Measurements from ENCODE around the gene MACC1. TPM values are rescaled to one million over a fixed set of nuclear protein-coding genes. Genes with fewer than 3 reads are reported as not detected.

Gene MACC1
- total and polyA plus RNA-seq, 8 donors = 1.5 to 27.0 (median 9.6) TPM

DNA sequence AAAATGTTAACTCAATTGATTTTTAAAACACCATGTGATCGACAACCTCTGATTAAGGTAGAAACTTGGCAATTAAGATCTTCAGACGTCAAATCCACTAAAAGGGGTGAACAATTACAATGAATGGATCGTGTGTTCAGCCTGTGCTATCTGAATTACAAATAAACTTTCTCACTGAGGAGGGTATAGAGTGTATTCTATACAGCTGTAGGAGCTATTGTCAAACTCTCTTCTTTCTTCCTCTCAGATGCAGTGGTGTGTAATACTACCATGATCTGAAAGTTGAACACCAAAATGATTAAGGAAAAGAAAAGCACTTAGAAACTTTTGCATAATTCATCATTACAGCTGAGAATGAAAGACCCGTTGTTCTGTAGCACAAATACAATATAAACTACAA lies 32.2 kb upstream of the MACC1 start:
- WGBS, 2 donors = 65 to 66% methylated on average over 4 of the region's 4 CpGs
- no peak for ATAC-seq

DNA sequence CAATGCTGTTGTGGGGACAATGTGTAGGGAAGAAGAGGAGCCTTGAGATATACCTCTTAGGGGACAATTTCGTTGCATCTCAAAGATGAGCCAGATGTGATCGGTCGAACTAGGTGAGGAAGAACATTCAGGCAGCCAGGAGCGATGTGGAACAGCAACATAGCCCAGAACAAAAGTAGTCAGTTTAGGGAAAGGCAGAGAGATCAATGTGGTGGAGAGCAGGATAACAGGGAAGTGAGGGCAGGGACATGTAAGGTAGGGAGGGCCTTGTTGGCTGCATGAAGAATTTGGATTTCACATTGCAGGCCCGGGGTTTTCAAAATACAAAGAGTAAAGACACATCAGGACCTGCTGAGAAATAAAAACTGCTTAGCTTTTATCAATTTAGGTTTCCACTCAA lies 29.1 kb upstream of the MACC1 start:
- WGBS, 2 donors = 83 to 92% methylated on average over 5 of the region's 5 CpGs
- FAIRE-seq (no peak), ATAC-seq (no peak), DNase-seq (no peak)
- TF ChIP-seq, protein P1, sequence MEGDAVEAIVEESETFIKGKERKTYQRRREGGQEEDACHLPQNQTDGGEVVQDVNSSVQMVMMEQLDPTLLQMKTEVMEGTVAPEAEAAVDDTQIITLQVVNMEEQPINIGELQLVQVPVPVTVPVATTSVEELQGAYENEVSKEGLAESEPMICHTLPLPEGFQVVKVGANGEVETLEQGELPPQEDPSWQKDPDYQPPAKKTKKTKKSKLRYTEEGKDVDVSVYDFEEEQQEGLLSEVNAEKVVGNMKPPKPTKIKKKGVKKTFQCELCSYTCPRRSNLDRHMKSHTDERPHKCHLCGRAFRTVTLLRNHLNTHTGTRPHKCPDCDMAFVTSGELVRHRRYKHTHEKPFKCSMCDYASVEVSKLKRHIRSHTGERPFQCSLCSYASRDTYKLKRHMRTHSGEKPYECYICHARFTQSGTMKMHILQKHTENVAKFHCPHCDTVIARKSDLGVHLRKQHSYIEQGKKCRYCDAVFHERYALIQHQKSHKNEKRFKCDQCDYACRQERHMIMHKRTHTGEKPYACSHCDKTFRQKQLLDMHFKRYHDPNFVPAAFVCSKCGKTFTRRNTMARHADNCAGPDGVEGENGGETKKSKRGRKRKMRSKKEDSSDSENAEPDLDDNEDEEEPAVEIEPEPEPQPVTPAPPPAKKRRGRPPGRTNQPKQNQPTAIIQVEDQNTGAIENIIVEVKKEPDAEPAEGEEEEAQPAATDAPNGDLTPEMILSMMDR (IDR thresholded peaks at IDR 0.05) = no peak
- Histone ChIP-seq H3K4me3 (no peak overlapping the region), H3K4me1 (peaks cover 0 to 2% (median 2%) of the 10 kb centered on the region in 3 donors), H3K27me3 (no peaks in the 10 kb centered on the region), H3K9me3 (no peaks in the 10 kb centered on the region), H3K36me3 (no peaks in the 10 kb centered on the region), H3K27ac (no peak overlapping the region)
- intact Hi-C loops (cut with DNase I) = no loop called here

More for the DNA sequence above, 32.2 kb upstream of the MACC1 start:
- no peak for FAIRE-seq
- TF ChIP-seq, protein P1 (IDR thresholded peaks at IDR 0.05) = no peak
- Histone ChIP-seq H3K4me3 (no peak overlapping the region), H3K27ac (no peak overlapping the region), H3K4me1 (no peaks in the 10 kb centered on the region), H3K27me3 (no peaks in the 10 kb centered on the region), H3K36me3 (no peaks in the 10 kb centered on the region), H3K9me3 (no peaks in the 10 kb centered on the region)
- intact Hi-C loops (cut with DNase I) = no loop called here
- DNase-seq = no peak

DNA sequence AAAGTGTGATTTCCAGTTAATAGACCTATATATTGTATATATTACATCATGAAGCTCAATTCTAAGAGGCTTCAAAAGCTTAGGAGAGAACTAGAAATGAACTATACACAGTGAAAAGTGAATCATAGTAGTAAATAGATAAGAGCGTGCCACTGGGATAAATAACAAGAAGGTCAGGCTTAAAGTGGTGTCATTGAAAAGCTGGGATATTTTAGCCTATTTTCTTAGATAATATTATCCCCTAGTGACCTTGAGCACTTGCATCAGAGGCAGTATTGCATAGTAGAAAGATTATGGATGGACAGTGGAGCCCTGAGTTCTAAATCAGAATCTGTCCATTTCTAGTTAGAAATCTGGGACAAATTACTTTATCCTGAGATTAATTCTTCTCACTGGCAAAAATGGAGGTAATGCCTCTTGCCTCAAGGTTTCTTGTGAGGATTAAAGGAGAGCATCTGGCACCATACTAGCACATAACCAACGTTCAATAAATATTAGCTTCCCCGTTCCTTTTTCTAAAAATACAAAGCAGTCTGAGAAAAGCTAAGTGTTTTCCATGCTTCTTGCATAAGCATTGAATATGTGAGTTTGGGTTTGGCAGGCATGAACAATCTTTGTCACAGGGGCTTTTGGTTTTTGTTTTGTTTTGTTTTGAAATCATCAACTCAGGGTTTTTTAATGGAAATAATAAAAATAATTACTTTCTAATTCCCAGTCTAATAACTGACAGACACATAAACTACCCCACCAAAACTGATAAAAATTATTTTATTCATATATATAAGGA lies 27.3 kb upstream of the MACC1 start:
- DNase-seq (no peak), FAIRE-seq (no peak), ATAC-seq (no peak)
- Histone ChIP-seq H3K36me3 (no peaks in the 10 kb centered on the region), H3K27me3 (no peaks in the 10 kb centered on the region), H3K27ac (no peak overlapping the region), H3K4me3 (no peak overlapping the region), H3K9me3 (no peaks in the 10 kb centered on the region), H3K4me1 (peaks cover 0 to 7% (median 6%) of the 10 kb centered on the region in 3 donors)
- intact Hi-C loops (cut with DNase I) = no loop called here
- 53 to 75% methylated on average over 3 of the region's 3 CpGs for WGBS, 2 donors
- TF ChIP-seq, protein P1 (IDR thresholded peaks at IDR 0.05) = no peak

DNA sequence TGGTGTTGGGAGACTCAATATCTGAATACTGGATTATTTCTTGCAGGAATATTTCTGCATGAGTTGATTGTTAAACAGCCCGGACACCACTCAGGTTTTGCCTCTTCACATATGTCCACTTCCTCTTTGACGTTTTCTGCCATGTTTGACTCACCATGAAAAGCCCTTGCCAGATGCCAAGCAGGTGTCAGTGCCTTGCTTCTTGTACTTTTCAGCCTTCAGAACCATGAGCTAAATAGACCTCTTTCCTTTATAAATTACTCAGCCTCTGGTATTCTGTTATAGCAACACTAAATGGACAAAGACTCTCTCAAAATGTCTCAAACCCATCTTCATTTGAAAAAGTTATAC lies 24.7 kb upstream of the MACC1 start:
- DNase-seq (no peak), FAIRE-seq (no peak), ATAC-seq (no peak)
- Histone ChIP-seq H3K36me3 (no peaks in the 10 kb centered on the region), H3K4me1 (peaks cover 0 to 7% (median 6%) of the 10 kb centered on the region in 3 donors), H3K27me3 (no peaks in the 10 kb centered on the region), H3K27ac (no peak overlapping the region), H3K9me3 (no peaks in the 10 kb centered on the region), H3K4me3 (no peak overlapping the region)
- TF ChIP-seq, protein P1 (IDR thresholded peaks at IDR 0.05) = no peak
- 85 to 90% methylated on average over 2 of the region's 2 CpGs for WGBS, 2 donors
- intact Hi-C loops (cut with DNase I) = no loop called here

DNA sequence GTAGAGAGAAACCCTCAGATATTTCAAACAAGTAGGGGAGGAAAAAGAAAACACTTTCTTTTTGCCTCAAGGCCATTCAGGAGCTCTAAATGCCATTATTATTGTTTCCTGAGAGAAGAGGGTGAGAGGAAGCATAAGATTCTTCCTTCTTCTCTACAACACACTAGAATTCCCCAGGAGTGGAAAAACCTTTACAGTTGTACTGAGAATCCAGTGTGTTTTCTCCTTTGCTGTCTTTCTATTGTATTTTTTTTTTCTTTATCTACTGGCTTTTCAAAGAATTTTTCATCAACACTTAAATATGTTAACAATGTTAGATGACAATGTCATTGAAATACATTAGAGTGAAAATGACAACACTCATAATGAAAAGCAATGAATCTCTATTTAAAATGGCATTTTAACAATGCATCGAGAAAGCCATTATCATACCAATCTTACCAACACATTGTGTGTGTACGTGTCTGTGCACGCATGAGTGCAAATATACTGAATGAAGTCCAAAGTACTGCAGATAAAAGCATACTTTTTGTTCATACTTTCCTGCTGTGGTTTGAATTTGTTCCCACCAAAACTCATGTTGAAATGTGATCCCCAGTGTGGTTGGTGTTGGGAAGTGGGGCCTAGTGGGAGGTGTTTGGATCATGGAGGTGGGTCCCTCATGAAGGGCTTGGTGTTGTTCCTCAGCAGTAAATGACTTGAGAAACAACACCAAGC lies 24.2 kb upstream of the MACC1 start:
- WGBS, 2 donors = 43 to 44% methylated on average over 3 of the region's 3 CpGs
- H3K27me3 ChIP-seq = no peaks in the 10 kb centered on the region
- no peak for FAIRE-seq
- intact Hi-C loops (cut with DNase I) = no loop called here
- no peak for DNase-seq
- peak in 1 of 4 donors; percentile 24 for ATAC-seq
- H3K4me3 ChIP-seq = no peak overlapping the region
- no peaks in the 10 kb centered on the region for H3K36me3 ChIP-seq
- H3K27ac ChIP-seq = no peak overlapping the region
- H3K4me1 ChIP-seq = peaks cover 0 to 7% (median 6%) of the 10 kb centered on the region in 3 donors
- TF ChIP-seq, protein P1 (IDR thresholded peaks at IDR 0.05) = no peak
- H3K9me3 ChIP-seq = no peaks in the 10 kb centered on the region

Measured in pancreas (tissue), 10 donors.